Liver (tissue), 3 donors: ENCODE data around the gene RCOR3.

ENCODE experiments used
- CTCF ChIP-seq: fragments of 150-350 bp; IDR thresholded peaks from 2 replicates; pipeline ENCODE4 v1.5.1; 2017; ENCODE audit warnings: improper control_type of control experiment, low read depth, low read length; ENCODE audit not compliant: missing input control
- EGR1 ChIP-seq, 2 donors: IDR thresholded peaks; 2 replicates each; pipeline ENCODE4 v1.6.1; 2016 to 2018; ENCODE audit warnings: antibody characterized with exemption in 2 of 2, low read depth in 2 of 2
- FOXA1 ChIP-seq: IDR thresholded peaks from 2 replicates; pipeline ENCODE4 v1.6.1; 2016; ENCODE audit warnings: antibody characterized with exemption
- SP1 ChIP-seq: IDR thresholded peaks from 2 replicates; pipeline ENCODE4 v1.6.1; 2018; ENCODE audit warnings: antibody characterized with exemption, mild to moderate bottlenecking
- donor health status: healthy.
- donor health status: healthy.

GRCh38 chr1:211287218-211287617 lies 28.1 kb downstream of the RCOR3 start:
- TF ChIP-seq CTCF (no peak), SP1 (no peak), FOXA1 (no peak), EGR1 (IDR thresholded peaks at IDR 0.05; ENCODE audit: low read depth in 2 of 2) (no peak)
